PC-9 (cell line): ENCODE measurements around the gene BICC1.

ENCODE experiments used
- EZH2 ChIP-seq: fragments of 200-600 bp; sonication (generic); IDR thresholded peaks from 2 replicates; pipeline ENCODE4 v1.8.0; 2017; ENCODE audit warnings: antibody characterized with exemption, low read depth
- TF ChIP-seq, protein P1 (sequence below): fragments of 200-600 bp; sonication (generic); conservative IDR thresholded peaks from 2 replicates; pipeline ENCODE4 v1.6.1; 2017; ENCODE audit warnings: mixed run types, antibody characterized with exemption, mild to moderate bottlenecking, moderate library complexity

- TF ChIP-seq, protein P1, sequence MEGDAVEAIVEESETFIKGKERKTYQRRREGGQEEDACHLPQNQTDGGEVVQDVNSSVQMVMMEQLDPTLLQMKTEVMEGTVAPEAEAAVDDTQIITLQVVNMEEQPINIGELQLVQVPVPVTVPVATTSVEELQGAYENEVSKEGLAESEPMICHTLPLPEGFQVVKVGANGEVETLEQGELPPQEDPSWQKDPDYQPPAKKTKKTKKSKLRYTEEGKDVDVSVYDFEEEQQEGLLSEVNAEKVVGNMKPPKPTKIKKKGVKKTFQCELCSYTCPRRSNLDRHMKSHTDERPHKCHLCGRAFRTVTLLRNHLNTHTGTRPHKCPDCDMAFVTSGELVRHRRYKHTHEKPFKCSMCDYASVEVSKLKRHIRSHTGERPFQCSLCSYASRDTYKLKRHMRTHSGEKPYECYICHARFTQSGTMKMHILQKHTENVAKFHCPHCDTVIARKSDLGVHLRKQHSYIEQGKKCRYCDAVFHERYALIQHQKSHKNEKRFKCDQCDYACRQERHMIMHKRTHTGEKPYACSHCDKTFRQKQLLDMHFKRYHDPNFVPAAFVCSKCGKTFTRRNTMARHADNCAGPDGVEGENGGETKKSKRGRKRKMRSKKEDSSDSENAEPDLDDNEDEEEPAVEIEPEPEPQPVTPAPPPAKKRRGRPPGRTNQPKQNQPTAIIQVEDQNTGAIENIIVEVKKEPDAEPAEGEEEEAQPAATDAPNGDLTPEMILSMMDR: no peak
- no peak for TF ChIP-seq EZH2
These were observed 80.3 kb downstream of the BICC1 start for GRCh38 chr10:58593008-58593407.
